HG03460 (cell line): ENCODE data around the gene UBQLN1.
"Not testable (repeated sequence)": the region's sequence is repeated elsewhere in the genome, so short reads cannot be mapped to it uniquely, and the experiment has no call there.

ENCODE experiments used
- ATAC-seq: cut with Tn5 transposase; IDR thresholded peaks from one replicate; pipeline ENCODE4 v1.9.1; 2021; ENCODE audit not compliant: unreplicated experiment

Gene UBQLN1

DNA sequence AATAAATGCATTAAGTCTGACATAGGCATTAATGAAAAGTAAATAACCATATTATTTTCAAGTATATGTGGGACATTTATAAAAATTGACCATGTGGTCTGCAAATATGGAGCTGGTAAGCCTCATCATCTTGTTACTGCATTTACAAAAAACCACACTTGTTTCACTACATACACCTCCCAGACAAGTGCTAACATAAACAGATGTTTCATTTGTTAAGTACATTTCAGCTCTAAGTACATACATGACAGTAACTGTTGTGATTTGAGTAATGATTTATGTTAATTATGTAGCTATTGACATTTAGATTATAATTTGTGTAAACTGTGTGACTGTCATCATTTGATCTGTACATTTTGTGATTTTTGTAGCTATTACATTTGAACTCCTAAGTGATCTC, 70.9 kb downstream of the UBQLN1 start:
- ATAC-seq, result no peak

DNA sequence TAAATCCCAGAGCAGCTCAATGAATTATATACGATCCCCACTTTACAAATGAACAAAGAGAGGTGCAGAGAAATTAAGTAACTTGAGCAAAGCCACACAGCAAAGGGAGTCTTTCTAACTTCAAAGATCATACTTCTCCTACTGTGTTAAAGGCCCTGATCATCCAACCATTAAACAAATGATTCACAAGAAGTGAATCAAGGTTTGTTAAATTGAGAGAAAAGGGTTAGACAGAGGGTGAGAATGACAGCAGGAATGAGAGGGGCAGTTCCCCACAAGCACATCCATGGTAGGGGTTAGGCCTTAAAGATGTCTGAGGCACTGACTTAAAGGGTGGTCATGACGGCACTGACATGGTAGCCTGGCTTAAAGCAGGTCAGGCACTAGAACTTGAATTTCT, 74.1 kb downstream of the UBQLN1 start:
- ATAC-seq, result no peak

DNA sequence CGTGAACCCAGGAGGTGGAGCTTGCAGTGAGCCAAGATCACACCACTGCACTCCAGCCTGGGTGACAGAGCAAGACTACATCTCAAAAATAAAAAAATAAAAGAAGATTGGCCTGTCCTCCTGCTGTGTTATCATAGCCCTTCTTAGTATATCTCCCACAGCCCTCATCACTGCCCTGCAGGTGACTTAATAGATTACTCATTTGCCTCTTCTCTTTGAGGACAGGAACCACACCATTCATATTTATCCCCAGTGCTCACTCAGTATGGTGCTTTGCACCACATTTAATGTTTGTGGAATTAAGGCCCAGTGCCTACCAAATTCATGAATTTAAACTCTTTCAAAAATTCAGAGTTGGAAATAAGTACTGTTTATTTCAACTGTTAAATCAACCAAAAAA, 74.5 kb downstream of the UBQLN1 start:
- no peak for ATAC-seq

DNA sequence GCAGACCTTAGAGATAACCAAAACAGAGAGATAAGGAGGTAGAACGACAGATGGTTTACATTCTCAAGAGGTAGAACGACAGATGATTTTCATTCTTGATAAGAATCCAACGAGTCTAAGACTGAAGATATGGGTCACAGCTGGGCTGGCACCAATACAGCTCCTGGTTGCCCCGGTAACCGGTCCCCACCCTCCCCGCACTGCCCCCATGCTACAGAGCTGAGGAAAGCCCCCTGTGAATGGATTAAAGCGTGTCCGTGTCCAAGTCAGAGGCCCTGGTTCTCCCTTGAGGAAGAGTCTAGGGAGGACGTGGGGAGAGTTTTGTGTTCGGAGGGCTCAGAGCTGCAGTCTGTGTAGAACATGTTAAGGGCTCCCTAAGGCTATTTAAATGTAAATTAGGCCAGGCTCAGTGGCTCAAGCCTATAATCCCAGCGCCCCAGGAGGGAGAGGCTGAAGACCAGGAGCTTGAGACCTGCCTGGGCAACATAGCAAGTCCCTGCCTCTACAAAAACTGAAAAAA, 76.8 kb downstream of the UBQLN1 start:
- no peak for ATAC-seq

DNA sequence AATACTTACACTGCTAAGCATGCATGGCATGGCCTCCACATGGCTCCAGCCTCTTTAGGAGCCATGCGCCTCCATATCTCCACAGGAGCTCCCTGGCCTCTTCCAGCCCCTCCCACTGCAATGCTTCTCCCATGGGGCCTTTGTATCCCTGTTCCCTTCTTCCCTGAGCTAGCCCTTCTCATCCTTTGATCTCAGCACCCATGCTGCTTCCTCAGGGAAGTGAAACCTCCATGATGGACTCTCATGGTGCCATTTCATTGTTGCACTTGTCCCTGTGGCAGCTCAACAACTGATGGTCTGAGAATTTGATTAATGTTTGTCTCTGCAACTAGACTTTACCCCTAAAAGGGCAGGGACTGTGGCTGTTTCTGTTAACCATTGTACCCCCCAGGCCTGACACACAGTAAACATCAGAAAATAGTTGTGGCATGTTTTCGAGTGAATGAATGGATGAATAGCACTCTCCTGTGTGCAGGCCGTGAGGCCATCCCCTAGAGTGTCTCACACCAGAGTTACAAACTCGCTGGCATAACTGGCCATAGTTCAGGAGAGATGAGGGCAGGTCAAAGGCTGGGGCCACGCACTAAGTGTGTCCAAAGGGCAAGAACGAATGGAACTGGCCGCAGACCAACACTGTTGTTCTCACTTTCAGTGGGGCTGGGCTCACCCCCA, 78.2 kb downstream of the UBQLN1 start:
- ATAC-seq, result no peak

DNA sequence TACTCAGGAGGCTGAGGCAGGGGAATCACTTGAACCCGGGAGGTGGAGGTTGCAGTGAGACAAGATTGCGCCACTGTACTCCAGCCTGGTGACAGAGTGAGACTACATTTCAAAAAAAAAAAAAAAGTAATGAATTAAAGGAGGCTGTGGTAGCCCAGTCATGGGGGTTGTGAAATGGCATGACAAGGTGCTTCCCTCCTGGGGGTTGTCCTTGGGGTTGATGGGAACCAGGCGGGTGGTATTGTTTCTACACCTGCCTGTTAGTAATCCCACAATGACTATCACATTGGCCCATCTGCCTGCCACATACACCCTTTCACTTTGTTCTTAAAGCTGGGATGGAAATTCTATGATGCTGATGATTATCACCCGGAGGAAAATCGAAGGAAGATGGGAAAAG, 79.2 kb downstream of the UBQLN1 start:
- no peak for ATAC-seq

DNA sequence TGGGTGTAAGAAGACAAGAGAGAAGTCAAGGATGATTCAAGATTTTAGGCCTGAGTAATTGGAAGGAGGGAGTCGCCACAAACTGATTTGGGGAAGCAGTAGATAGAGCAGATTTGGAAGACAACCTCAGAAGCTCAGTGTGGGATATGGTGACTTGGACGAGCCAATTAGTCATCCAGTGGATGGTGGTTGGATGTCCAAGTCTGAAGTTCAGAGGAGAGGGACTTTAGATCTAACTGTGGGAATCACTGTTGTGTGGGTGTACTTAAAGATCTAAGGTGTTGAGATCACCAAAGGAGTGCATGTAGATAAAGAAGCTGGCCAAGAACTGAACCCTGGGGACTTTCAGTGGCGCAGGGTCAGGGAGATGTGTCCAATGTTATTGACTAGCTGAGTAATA, 82.6 kb downstream of the UBQLN1 start:
- ATAC-seq, result no peak

DNA sequence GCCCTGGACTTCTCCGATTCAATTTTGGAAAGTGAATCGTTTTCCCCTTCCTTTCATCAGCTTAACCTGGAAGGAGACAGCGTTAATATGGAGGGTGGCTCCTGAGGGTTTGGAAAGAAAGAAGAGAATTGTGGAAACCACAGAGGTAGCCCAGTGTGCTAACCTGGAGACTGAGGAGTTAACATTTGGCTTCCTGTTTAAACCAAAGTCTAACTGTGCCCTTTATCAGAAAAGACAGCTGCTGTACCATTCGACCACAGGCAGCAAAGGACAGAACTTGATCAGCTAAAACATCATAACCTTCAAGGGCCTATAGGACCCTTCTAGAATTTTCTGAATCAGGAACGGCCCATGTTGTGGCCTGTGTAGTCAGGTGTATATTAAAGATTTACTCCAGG, 84.1 kb downstream of the UBQLN1 start:
- peak; percentile 22 for ATAC-seq

DNA sequence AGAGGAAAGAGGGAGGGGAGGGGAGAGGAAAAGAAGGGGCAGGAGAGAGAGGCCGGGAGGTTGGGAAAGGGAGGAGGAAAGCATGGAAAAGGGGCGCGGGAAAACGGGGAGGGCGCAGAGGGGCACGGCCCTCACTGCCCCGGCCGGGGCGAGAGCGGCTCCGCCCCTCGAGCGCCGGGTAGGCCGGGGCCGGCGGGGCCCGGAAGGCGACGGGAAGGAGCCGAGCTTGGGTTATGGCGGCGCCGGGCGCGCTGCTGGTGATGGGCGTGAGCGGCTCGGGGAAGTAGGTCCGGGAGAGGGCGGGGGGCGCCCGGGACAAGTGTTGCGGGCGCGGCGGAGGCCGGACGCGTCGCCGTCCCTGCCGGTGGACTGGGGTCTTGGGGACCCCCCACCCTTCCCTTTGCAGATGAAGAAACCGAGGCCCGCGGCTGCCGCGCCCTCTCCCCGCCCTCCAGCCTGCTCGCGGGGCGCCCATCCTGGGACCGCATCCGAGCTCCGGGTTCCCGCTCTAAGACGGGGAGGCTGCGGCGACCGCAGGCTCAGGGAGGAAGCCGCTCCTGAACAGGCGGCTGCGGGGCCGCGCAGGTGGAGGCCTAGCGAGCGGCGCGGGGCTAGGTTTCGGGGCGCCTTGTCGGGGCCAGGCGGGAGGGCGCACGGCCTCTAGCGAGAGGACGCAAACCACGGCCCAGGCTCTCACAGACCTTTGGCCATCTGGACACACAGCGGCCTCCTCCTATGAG, 84.6 kb downstream of the UBQLN1 start, which contains the start of gene IDNK:
Gene IDNK, plus strand, starts transcription at position 205 of the 740 bp plus-strand sequence. Its CDS starts 29 bp downstream, at position 234.
- ATAC-seq, result peak; percentile 80

DNA sequence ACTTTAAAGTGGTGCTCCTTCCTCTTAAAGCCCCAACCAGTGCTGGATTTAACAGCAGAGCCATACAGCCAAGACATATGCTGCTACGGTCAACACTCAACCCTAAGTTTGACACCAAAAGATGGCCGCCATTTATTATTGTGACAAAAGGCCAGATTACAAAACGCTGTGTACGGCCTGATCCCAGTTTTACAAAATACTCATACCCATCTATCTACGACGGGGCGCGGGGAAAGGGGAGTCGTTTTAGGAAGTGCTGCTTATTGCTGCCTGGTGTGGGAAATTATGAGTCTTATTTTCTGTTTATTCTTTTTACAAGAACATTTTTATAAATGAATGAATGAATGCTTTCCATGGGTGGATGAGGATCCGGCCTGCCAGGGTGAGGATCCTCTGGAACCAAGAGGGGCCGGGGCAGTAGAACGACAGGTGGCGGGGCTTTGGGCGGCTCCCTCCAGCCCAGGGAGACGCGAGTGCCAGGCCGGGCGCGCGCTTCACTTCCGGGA, 85.3 kb downstream of the UBQLN1 start:
- ATAC-seq, result peak; percentile 58

DNA sequence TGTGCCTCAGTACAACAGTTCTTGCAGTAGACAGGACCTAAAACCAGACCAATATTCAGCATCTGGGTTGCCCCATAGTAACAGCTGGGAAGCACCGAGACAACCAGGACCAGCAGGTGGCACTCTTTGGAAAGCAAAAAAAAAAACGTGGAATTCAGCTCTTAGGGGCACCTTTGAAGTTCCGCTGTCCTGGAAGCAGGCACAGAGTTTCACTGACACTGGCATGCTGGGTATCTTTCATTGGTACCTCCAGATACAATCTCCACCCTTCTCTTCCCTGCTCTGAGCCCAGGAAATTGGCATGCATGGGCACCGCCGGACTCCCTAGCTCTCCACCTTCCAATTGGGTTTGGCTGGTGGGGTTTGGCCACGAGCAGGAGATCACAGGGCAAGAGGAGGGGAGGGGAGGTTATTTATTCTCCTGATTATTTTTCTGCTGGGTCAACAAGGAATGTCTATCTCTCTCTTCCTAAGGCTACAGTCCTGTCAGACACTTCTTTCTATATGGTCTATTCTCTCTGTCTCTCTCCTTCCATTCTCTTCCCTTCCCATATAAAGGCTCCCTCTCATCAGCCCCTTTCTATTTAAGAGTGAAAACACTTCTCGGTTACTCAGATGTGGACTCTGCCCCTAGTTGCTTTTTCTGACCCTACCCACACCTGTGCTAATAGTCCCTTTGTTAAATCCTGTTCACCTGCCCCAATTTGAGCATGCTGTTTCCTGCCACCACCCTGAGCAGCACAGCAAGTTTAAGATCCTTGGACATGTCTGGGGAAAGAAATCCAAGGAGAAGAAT, 86.7 kb downstream of the UBQLN1 start:
- no peak for ATAC-seq

DNA sequence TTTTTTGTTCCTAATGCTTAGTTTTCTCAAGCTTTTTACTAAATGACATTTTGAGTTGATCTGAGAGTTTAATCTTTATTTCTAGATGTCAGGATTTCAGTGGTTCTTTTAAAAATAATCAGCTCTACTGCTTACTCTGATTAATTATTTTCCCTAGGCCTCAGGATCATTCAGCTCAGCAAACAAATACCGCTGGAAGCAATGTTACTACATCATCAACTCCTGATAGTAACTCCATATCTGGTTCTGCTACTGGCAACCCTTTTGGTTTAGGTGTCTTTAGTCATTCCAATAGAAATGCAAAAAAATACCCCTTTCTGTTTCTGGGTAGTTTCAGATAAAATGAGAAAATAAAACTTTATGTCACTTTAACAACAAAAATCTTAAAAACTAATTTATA, 90.5 kb downstream of the UBQLN1 start:
- ATAC-seq, result no peak

DNA sequence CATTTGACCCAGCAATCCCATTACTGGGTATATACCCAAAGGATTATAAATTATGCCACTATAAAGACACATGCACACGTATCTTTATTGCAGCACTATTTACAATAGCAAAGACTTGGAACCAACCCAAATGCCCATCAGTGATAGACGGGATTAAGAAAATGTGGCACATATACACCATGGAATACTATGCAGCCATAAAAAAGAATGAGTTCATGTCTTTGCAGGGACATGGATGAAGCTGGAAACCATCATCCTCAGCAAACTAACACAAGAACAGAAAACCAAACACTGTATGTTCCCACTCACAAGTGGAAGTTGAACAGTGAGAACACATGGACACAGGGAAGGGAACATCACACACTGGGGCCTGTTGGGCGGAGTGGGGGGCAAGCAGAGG, 94.5 kb downstream of the UBQLN1 start:
- ATAC-seq, result not testable (repeated sequence)
